ENCODE results near the gene POLD3.

DNA sequence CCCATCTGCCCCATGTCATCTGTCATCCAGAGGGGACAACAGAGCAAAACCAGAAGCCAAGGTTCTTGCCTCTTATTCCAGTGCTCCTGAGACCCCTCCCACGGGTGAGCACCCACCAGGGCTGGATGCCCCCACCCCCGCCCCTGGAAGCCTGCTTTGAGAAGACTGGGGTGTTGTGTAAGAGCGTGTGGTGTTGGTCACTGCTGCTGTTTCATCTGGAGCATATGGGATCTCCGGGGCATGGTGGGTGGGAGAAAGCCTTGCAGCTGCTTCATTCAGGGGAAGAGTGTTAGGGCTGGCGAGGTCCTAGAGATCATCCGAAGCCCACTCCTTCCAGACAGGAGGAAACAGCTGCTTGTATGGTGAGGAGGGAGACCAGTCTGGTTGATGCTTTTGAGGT, 84.7 kb downstream of the POLD3 start:
- TF ChIP-seq, protein P1, sequence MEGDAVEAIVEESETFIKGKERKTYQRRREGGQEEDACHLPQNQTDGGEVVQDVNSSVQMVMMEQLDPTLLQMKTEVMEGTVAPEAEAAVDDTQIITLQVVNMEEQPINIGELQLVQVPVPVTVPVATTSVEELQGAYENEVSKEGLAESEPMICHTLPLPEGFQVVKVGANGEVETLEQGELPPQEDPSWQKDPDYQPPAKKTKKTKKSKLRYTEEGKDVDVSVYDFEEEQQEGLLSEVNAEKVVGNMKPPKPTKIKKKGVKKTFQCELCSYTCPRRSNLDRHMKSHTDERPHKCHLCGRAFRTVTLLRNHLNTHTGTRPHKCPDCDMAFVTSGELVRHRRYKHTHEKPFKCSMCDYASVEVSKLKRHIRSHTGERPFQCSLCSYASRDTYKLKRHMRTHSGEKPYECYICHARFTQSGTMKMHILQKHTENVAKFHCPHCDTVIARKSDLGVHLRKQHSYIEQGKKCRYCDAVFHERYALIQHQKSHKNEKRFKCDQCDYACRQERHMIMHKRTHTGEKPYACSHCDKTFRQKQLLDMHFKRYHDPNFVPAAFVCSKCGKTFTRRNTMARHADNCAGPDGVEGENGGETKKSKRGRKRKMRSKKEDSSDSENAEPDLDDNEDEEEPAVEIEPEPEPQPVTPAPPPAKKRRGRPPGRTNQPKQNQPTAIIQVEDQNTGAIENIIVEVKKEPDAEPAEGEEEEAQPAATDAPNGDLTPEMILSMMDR (IDR thresholded peaks at IDR 0.05), result no peak
- TF ChIP-seq POLR2A (IDR thresholded peaks at IDR 0.05), result no peak

All from esophagus squamous epithelium (tissue), 4 donors.